Stimulated activated memory B cell treated with anti-CD40 and anti-IgM and Interleukin-4, amounts not matched to agents 10 μg/mL and 1 μg/mL and 100 μg/mL, for 72 hours (primary cell): ENCODE measurements around the gene CFAP157.
"Not testable (repeated sequence)": the region's sequence is repeated elsewhere in the genome, so short reads cannot be mapped to it uniquely, and the experiment has no call there.

Experiments used
- ATAC-seq: fragments of 150-1000 bp; cut with Tn5 transposase; 2 replicates; pipeline ENCODE4 v1.10.0; 2021
- H3K27ac Mint-ChIP-seq: one replicate; pipeline ENCODE4 v1.8.0; 2022; ENCODE audit warnings: mild to moderate bottlenecking, mixed read lengths
- H3K27me3 Mint-ChIP-seq: one replicate; pipeline ENCODE4 v1.8.0; 2022; ENCODE audit warnings: mixed read lengths
- H3K36me3 Mint-ChIP-seq: one replicate; pipeline ENCODE4 v1.8.0; 2022; ENCODE audit warnings: mixed read lengths
- H3K4me1 Mint-ChIP-seq: one replicate; pipeline ENCODE4 v1.8.0; 2022; ENCODE audit warnings: mixed read lengths
- H3K4me3 Mint-ChIP-seq: one replicate; pipeline ENCODE4 v1.8.0; 2022; ENCODE audit warnings: mild to moderate bottlenecking, moderate library complexity, mixed read lengths
- H3K9me3 Mint-ChIP-seq: one replicate; pipeline ENCODE4 v1.8.0; 2022; ENCODE audit warnings: mixed read lengths

The CFAP157 gene

DNA sequence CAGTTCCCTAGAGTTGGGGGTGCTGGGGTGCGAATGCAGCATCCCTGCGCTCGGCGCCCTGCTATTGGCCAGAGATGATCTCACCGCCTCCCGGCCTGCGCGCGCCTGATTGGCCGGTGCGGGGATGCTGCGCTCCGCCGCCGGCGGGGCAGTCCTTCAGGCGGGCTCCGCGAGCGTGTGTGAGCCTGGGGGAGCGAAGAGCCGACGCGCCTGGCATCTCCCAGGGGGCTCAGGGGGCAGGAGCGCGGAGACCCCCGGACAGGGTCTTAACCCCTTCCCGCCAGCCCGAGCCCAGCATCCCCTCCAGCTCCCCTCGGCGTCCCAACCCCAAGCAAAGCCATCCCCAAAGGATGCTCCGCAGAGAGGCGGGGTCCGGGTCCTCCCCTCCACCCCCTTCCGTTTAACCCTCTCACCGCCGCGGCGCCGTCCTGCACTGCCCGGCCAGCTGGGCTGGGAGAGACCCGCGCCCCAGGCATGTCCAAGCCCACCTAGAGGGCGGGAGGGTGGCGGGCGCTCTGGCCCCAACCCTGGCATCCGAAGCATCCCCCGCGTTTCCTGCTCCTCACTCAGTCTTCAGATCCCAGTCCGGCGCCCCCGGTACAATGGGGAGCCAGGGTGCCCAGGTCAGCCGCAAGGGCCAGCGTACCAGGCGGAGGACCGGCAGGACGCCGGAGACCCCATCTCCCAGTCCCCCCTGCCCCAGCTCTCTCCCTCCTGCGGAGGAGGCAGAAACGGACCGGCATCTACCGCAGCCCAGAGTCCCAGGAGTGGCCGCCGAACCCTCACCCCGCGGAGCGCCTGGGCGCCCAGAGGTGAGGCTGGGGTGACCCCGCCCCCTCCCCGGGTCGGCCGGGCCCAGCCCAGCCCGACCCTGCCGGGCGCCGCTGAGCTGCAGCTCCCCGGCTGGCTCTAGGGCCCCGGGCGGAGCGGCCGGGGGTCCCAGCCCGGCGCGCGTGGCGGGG is 47.6 kb downstream of the CFAP157 start:
- H3K4me3 Mint-ChIP-seq: no peak overlapping the region
- peaks cover 25% of the 10 kb centered on the region for H3K36me3 Mint-ChIP-seq
- H3K27ac Mint-ChIP-seq: no peak overlapping the region
- H3K27me3 Mint-ChIP-seq: no peaks in the 10 kb centered on the region
- H3K9me3 Mint-ChIP-seq: no peaks in the 10 kb centered on the region
- peaks cover 17% of the 10 kb centered on the region for H3K4me1 Mint-ChIP-seq
- peak; percentile 47 for ATAC-seq

DNA sequence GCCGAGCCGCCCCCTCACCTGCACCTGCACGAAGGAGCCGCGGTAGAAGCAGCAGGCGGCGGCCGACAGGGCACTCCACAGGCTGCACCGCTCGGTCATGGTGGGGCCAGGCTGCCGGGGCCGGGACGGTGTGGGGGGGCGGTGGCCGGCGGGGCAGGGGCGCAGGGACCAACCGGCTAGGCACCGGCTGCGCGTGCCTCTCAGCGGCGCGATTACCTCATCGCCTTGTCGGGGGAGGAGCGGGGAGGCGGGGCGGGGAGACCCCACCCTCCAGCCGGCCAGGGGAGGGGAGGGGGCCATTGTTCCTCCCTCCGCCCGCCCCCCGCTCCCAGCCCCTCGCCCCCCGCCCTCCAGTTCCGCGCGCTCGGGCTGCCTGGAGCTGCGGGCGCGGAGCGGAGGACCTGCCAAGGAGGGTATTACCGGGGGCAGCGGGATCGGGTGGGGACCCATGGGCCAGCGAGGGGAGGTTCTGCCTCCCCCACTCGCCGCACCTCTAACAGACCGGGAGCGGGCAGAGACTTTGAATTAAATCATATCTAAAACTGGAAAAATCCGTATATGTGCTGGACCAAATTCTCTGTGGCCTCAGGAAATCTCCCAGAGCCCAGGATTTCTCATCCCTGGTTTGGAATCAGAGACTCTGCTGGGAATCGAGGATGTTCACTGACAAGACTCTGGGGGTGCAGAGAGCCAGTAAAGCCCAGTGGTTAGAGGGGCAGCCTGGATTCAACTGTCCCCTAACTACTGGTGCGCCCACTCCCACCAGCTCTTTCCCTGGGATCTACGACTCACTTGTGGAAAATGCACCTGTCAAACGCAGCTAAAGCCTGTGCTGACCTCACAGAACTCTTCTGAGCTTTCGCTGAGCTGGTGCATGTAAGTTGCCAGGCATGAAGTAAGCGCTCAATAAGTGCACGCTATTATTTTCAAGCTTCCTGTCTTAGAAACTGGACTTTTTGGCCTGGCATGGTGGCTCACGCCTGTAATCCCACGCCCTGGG is 48.6 kb downstream of the CFAP157 start:
- Mint-ChIP-seq H3K27me3 (no peaks in the 10 kb centered on the region), H3K4me3 (no peak overlapping the region), H3K9me3 (no peaks in the 10 kb centered on the region), H3K36me3 (peaks cover 23% of the 10 kb centered on the region), H3K27ac (no peak overlapping the region), H3K4me1 (peaks cover 17% of the 10 kb centered on the region)
- peak; percentile 61 for ATAC-seq

DNA sequence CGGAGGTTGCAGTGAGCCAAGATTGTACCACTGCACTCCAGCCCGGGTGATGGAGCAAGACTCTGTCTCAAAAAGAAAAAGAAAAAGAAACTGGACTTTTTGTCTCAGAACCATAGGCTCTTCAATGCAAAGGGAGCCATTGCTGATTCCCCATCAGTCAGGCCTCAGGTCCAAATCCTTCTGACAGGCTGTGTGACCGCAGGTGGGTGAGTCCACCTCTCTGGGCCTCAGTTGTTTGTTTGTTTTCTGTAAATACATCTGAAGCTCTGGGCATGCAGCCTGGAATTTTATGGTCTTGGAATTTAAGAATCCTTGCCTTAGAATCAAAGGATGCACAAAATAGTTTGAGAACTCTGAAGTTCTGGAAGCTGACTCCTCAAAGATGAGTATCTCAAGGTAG is 49.4 kb downstream of the CFAP157 start:
- peaks cover 14% of the 10 kb centered on the region for H3K36me3 Mint-ChIP-seq
- no peak overlapping the region for H3K27ac Mint-ChIP-seq
- H3K4me3 Mint-ChIP-seq: no peak overlapping the region
- H3K9me3 Mint-ChIP-seq: no peaks in the 10 kb centered on the region
- H3K4me1 Mint-ChIP-seq: peaks cover 17% of the 10 kb centered on the region
- no peak for ATAC-seq
- H3K27me3 Mint-ChIP-seq: no peaks in the 10 kb centered on the region

DNA sequence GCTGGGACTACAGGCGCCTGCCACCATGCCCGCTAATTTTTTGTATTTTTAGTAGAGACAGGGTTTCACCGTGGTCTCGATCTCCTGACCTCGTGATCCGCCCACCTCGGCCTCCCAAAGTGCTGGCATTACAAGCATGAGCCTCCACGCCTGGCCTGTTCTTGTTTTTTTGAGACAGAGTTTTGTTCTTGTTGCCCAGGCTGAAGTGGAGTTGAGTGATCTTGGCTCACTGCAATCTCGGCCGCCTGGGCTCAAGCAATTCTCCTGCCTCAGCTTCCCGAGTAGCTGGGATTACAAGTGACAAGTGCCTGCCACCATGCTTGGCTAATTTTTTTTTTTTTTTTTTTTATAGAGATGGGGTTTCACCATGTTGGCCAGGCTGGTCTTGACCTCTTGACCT is 50.0 kb downstream of the CFAP157 start:
- H3K27me3 Mint-ChIP-seq, H3K27ac Mint-ChIP-seq, ATAC-seq, H3K9me3 Mint-ChIP-seq, H3K4me3 Mint-ChIP-seq: not testable (repeated sequence)
- Mint-ChIP-seq H3K36me3 (peaks cover 12% of the 10 kb centered on the region), H3K4me1 (peaks cover 17% of the 10 kb centered on the region)

DNA sequence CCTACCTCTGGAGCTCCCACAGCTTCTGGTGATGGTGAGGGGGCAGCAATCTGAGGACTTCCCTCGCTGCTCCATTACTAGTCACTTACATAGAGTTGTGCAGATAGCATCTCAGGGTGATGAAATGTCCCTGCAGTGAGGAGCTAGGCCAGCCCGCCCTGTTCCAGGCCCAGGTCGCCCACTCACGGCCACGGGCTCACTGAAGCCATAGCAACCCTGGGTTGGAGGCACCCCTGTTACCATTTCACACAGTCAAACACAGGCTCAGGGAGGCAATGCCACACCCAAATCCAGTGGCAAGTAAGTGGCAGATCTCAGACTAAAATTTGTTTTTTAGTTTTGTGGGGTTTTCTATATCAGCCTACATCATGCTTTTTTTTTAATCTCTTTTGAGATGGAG is 52.1 kb downstream of the CFAP157 start:
- H3K9me3 Mint-ChIP-seq: no peaks in the 10 kb centered on the region
- no peak overlapping the region for H3K4me3 Mint-ChIP-seq
- peaks cover 27% of the 10 kb centered on the region for H3K36me3 Mint-ChIP-seq
- peak overlapping the region; percentile 32 for H3K27ac Mint-ChIP-seq
- no peak for ATAC-seq
- H3K4me1 Mint-ChIP-seq: peaks cover 24% of the 10 kb centered on the region
- no peaks in the 10 kb centered on the region for H3K27me3 Mint-ChIP-seq

DNA sequence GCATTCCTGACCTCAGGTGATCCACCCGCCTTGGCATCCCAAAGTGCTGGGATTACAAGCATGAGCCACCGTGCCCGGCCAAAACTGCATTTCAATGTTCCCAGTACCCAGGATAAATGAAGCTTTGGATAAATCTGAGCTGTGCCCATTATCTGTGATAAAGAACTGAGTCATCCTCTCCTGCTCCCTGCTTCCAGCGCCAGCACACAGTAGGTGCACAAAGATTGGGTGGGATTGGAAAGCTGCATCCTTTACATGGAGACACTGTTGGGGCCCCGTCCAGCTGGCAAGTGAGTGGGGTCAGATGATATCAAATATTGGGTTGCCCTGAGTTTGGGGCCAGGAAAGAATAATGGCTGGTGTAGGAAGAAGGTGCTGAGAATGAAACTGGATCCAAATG is 54.3 kb downstream of the CFAP157 start:
- no peak for ATAC-seq
- Mint-ChIP-seq H3K4me3 (no peak overlapping the region), H3K27ac (peak overlapping the region; percentile 78), H3K9me3 (no peaks in the 10 kb centered on the region), H3K36me3 (peaks cover 49% of the 10 kb centered on the region), H3K27me3 (no peaks in the 10 kb centered on the region), H3K4me1 (peaks cover 45% of the 10 kb centered on the region)

DNA sequence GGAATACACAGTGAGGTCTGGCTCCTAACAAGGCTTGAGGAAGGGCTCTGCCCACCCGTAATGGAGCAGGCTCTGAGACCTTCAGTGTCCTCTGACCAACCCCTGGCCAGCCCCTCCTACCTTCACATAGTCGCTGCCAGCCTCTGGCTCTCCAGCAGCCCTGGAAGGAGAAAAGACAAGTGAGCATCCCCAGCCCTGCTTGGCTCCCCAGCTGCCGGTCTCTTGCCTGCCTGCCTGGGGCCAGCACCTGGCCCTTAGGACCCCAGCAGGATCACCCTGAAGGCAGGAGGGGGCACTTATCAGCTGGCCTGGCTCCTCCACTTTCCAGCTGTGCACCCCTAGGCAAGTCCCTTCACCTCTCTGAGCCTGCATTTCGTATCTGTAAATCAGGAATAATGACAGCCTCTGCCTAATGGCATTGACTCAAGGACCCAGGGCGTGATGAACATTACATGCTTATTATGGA is 54.7 kb downstream of the CFAP157 start:
- Mint-ChIP-seq H3K27me3 (no peaks in the 10 kb centered on the region), H3K4me1 (peaks cover 50% of the 10 kb centered on the region), H3K27ac (peak overlapping the region; percentile 78), H3K4me3 (no peak overlapping the region), H3K36me3 (peaks cover 53% of the 10 kb centered on the region), H3K9me3 (no peaks in the 10 kb centered on the region)
- no peak for ATAC-seq

DNA sequence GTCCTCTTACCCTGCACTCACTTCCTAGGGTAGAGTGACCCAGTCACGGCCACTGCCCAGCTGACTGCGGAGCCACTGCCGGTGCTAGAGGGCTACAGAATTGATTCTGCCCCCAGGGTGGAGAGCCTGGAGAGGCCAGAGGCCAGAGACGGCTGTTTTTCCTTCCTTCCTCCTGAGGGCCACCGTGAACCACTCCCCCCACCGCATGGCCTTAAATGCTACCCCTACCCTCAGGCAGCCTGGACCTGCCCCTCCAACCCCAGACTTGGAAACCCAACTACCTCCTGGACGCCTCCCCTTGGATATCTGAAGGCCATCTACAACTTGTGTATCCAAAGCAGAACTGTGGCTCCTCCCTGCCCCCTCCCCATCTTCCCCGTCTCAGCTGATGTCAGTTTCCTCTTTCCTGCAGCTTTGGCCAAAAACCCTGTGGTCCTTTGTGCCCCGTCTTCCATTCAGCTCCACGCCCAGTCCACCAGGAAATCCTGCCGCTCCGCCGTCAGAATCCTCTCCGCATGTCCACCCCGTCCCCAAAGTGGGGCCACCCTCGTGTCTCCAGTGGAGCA is 55.4 kb downstream of the CFAP157 start:
- peaks cover 60% of the 10 kb centered on the region for H3K36me3 Mint-ChIP-seq

DNA sequence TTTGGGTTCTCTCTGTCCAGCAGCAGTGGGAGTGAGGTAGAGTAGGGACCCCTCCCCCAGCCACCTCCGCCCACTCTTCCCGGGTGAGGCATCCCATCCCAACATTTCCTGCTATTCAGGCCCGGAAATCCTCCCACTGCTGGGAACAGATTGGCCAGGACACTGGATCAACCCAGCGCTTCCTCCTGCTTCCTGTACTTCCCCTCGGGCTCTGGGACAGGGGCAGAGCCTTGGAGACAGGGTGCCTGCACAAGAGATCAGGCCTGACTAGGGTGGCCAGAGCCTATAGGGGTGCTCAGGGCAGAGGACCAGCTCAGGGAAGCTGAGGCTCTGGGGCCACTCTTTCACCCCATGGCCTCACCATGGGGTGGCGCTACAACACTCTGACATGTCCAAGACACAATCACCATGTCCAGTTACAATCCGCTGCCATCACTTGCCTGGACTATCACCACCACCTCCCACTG is 57.2 kb downstream of the CFAP157 start:
- H3K9me3 Mint-ChIP-seq: no peaks in the 10 kb centered on the region
- peak overlapping the region; percentile 78 for H3K27ac Mint-ChIP-seq
- peaks cover 66% of the 10 kb centered on the region for H3K4me1 Mint-ChIP-seq
- H3K27me3 Mint-ChIP-seq: no peaks in the 10 kb centered on the region
- ATAC-seq: no peak
- H3K4me3 Mint-ChIP-seq: no peak overlapping the region
- peaks cover 62% of the 10 kb centered on the region for H3K36me3 Mint-ChIP-seq

More for the DNA sequence above, 55.4 kb downstream of the CFAP157 start:
- Mint-ChIP-seq H3K4me1 (peaks cover 57% of the 10 kb centered on the region), H3K9me3 (no peaks in the 10 kb centered on the region), H3K4me3 (no peak overlapping the region), H3K27ac (peak overlapping the region; percentile 78), H3K27me3 (no peaks in the 10 kb centered on the region)
- ATAC-seq: no peak

DNA sequence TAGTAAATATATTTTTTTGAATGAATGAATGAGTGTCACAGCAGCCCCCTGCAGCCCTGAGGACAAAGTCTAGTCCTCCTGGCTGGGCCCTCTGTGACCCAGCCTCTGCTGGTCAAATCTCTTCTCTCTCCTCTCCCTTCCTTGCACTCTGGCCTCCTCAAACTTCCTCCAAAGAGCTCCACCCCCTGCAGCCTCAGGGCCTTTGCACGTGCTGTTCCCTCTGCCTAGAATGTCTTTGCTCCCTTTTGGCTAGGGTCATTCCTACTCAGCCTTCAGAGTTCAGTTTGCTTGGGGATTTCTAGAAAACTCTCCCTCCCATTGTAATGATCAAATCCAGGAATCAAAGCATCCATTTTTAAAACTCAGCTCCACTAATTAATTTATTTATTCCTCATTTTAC is 58.6 kb downstream of the CFAP157 start:
- no peak for ATAC-seq
- Mint-ChIP-seq H3K9me3 (no peaks in the 10 kb centered on the region), H3K4me1 (peaks cover 81% of the 10 kb centered on the region), H3K27me3 (no peaks in the 10 kb centered on the region), H3K27ac (peak overlapping the region; percentile 88), H3K4me3 (no peak overlapping the region), H3K36me3 (peaks cover 64% of the 10 kb centered on the region)
